ENCODE data around the gene SLC1A5.

DNA sequence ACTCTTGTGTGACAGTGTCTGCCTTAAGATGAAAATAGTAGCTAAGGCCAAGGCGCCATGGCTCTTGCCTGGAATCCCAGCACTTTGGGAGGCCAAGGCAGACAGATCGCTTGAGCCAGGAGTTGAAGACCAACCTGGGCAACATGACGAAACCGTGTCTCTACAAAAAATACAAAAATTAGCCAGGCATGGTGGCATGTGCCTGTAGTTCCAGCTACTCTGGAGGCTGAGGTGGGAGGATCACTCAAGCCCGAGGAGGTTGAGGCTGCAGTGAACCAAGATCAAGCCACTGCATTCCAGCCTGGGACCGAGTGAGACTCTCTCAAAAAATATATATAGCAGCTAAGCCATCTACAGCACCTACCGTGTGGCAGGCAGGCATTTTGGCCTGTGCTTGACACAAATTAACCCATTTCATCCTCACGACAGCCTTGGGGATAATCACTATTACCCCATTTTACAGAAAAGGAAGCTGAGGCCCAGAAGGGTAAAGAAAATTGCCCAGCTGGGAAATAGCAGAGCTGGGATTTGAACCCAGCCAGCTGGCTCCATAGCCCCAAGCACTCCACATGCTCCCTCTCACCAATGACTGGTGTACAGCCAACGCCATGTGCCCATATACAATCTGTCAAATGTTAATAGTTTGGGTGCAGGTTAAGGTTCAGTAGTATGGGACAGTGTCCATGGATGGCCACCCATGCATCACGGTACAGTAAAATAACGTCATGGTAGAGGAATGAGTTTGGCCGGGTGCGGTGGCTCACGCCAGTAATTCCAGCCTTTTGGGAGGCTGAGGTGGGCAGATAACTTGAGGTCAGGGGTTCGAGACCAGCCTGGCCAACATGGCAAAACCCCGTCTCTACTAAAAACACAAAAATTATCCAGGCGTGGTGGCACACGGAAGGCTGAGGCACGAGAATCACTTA is 3.1 kb downstream of the SLC1A5 start:
- TF ChIP-seq CTCF (conservative IDR thresholded peaks at IDR 0.05; ENCODE audit: low read depth in 2 of 2) = no peak
- no peak for TF ChIP-seq POLR2AphosphoS5 (IDR thresholded peaks at IDR 0.05; ENCODE audit: low read depth)
- TF ChIP-seq EZH2 (IDR thresholded peaks at IDR 0.05; ENCODE audit: low read depth, unreplicated experiment) = no peak
- TF ChIP-seq REST (IDR thresholded peaks at IDR 0.05; ENCODE audit: unreplicated experiment) = no peak
- no peak for TF ChIP-seq JUNB (IDR thresholded peaks at IDR 0.05; ENCODE audit: unreplicated experiment)
- TF ChIP-seq ETS1 (IDR thresholded peaks at IDR 0.05) = no peak
